DND-41 (cell line): ENCODE measurements around the gene ALDH2.

ENCODE experiments used
- CTCF ChIP-seq: IDR thresholded peaks from 2 replicates; pipeline ENCODE4 v1.5.1; 2012; ENCODE audit warnings: borderline replicate concordance, low read length, moderate library complexity, mild to moderate bottlenecking; ENCODE audit not compliant: poor library complexity, severe bottlenecking; ENCODE audit errors: extremely low read depth
- EZH2 ChIP-seq: IDR thresholded peaks from 3 replicates; pipeline ENCODE4 v1.6.1; 2012; ENCODE audit warnings: borderline replicate concordance, low read depth, mild to moderate bottlenecking, moderate library complexity, low read length, inconsistent platforms; ENCODE audit not compliant: severe bottlenecking

DNA sequence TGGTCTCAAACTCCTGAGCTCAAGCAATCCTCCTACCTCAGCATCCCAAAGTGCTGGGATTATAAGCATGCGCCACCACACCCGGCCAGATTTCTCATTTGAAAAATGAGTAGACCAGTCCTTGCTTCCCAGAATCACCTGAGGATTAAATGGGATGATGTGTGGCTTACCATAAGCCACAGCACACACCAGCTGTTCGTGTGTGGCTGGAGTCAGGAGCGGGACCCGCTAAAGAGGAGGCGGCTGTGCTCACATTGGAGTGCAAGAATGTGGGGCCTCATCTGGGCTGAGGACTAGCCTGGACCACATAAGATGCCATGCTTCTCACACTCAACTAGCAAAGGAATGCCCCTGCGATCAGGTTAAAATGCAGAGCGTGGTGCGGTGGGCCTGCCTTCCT is 6.7 kb upstream of the ALDH2 start:
- no peak for TF ChIP-seq CTCF
- TF ChIP-seq EZH2, result no peak
